ENCODE results near the gene G6PD.

G6PD gene

GRCh38 chrX:154507673-154508383 lies 38.8 kb downstream of the G6PD start:
- H3K4me3 ChIP-seq (replicated peaks; ENCODE audit: insufficient read depth, low read length), result no peak overlapping the region

GRCh38 chrX:154506483-154507332 lies 39.9 kb downstream of the G6PD start:
- DNase-seq (ENCODE audit: low read depth in 1 of 2, low spot score in 1 of 2), result no peak
- TF ChIP-seq SPI1 (IDR thresholded peaks at IDR 0.05; ENCODE audit: borderline replicate concordance, low read depth), result no peak
- TF ChIP-seq REST (IDR thresholded peaks at IDR 0.05; ENCODE audit: insufficient replicate concordance, low read depth), result no peak
- TF ChIP-seq GABPA (IDR thresholded peaks at IDR 0.05; ENCODE audit: low read depth), result no peak
- no peak for TF ChIP-seq CTCF (IDR thresholded peaks at IDR 0.05; ENCODE audit: insufficient read depth, low read length)
- no peak for TF ChIP-seq POLR2AphosphoS5 (IDR thresholded peaks at IDR 0.05; ENCODE audit: low read depth)
- Histone ChIP-seq H3K27me3 (ENCODE audit: insufficient read depth, poor library complexity, severe bottlenecking) (no peaks in the 10 kb centered on the region), H3K4me3 (replicated peaks; ENCODE audit: insufficient read depth, low read length) (no peak overlapping the region), H3K27ac (replicated peaks) (no peak overlapping the region)

More at GRCh38 chrX:154507673-154508383, 38.8 kb downstream of the G6PD start:
- DNase-seq (ENCODE audit: low read depth in 1 of 2, low spot score in 1 of 2), result no peak
- Histone ChIP-seq H3K27me3 (ENCODE audit: insufficient read depth, poor library complexity, severe bottlenecking) (no peaks in the 10 kb centered on the region), H3K27ac (replicated peaks) (no peak overlapping the region)
- TF ChIP-seq REST (IDR thresholded peaks at IDR 0.05; ENCODE audit: insufficient replicate concordance, low read depth) (no peak), POLR2AphosphoS5 (IDR thresholded peaks at IDR 0.05; ENCODE audit: low read depth) (no peak), GABPA (IDR thresholded peaks at IDR 0.05; ENCODE audit: low read depth) (no peak), CTCF (IDR thresholded peaks at IDR 0.05; ENCODE audit: insufficient read depth, low read length) (no peak), SPI1 (IDR thresholded peaks at IDR 0.05; ENCODE audit: borderline replicate concordance, low read depth) (no peak)

- no peak overlapping the region for H3K27ac ChIP-seq (replicated peaks)
- TF ChIP-seq GABPA (IDR thresholded peaks at IDR 0.05; ENCODE audit: low read depth), result no peak
- TF ChIP-seq CTCF (IDR thresholded peaks at IDR 0.05; ENCODE audit: insufficient read depth, low read length), result no peak
- TF ChIP-seq POLR2AphosphoS5 (IDR thresholded peaks at IDR 0.05; ENCODE audit: low read depth), result no peak
- TF ChIP-seq SPI1 (IDR thresholded peaks at IDR 0.05; ENCODE audit: borderline replicate concordance, low read depth), result no peak
- TF ChIP-seq REST (IDR thresholded peaks at IDR 0.05; ENCODE audit: insufficient replicate concordance, low read depth), result no peak
- H3K27me3 ChIP-seq (ENCODE audit: insufficient read depth, poor library complexity, severe bottlenecking), result no peaks in the 10 kb centered on the region
- H3K4me3 ChIP-seq (replicated peaks; ENCODE audit: insufficient read depth, low read length), result no peak overlapping the region
- no peak for DNase-seq (ENCODE audit: low read depth in 1 of 2, low spot score in 1 of 2)
These were observed 40.9 kb downstream of the G6PD start for GRCh38 chrX:154505734-154506133.

Measured in HL-60 (cell line).